Gastroesophageal sphincter (tissue), 4 donors: ENCODE measurements around the gene SOX10. TPM values are rescaled to one million over a fixed set of nuclear protein-coding genes. Genes with fewer than 3 reads are reported as not detected.

Source experiments
- ATAC-seq: fragments of 150-250 bp; one replicate; pipeline ENCODE4 v1.9.1; 2016; ENCODE audit warnings: mild to moderate bottlenecking, moderate library complexity
- H3K27ac ChIP-seq, 4 donors: fragments of 200-600 bp; sonication (generic) in 3 of 4; 1 replicate in 3 of 4; 2 replicates in 1 of 4; pipeline ENCODE4 v1.5.1; 2016 to 2019
- H3K27me3 ChIP-seq: fragments of 200-600 bp; sonication (generic); one replicate; pipeline ENCODE4 v1.5.1; 2019
- H3K36me3 ChIP-seq, 2 donors: fragments of 200-600 bp; sonication (generic); one replicate each; pipeline ENCODE4 v1.5.1; 2019; ENCODE audit warnings: control low read depth in 1 of 2
- H3K4me1 ChIP-seq, 3 donors: fragments of 200-600 bp; sonication (generic); 1 replicate in 2 of 3; 2 replicates in 1 of 3; pipeline ENCODE4 v1.5.1; 2016 to 2019; ENCODE audit warnings: control low read depth in 2 of 3
- H3K4me3 ChIP-seq, 2 donors: fragments of 200-600 bp; sonication (generic); one replicate each; pipeline ENCODE4 v1.5.1; 2019; ENCODE audit warnings: mild to moderate bottlenecking in 1 of 2, moderate library complexity in 1 of 2
- H3K9me3 ChIP-seq, 3 donors: fragments of 200-600 bp; sonication (generic); one replicate each; pipeline ENCODE4 v1.5.1; 2017 to 2019; ENCODE audit warnings: control low read depth in 2 of 3
- CTCF ChIP-seq, 4 experiments: fragments of 200-600 bp in 2 of 4; fragments of 450-650 bp in 2 of 4; sonication (generic) in 1 of 4; IDR thresholded peaks; one replicate each; pipeline ENCODE4 v1.5.1; 2017 to 2019; ENCODE audit warnings: antibody characterized with exemption in 4 of 4, mild to moderate bottlenecking in 2 of 4, moderate library complexity in 2 of 4
- EP300 ChIP-seq: sonication (generic); formaldehyde crosslinking; IDR thresholded peaks from one replicate; pipeline ENCODE4 v1.6.1; 2017; ENCODE audit warnings: antibody characterized with exemption, mild to moderate bottlenecking
- POLR2A ChIP-seq, 2 donors: fragments of 450-650 bp; IDR thresholded peaks; one replicate each; pipeline ENCODE4 v1.6.1; 2017; ENCODE audit warnings: antibody characterized with exemption in 2 of 2, mild to moderate bottlenecking in 2 of 2, moderate library complexity in 1 of 2
- POLR2AphosphoS5 ChIP-seq: sonication (generic); formaldehyde crosslinking; IDR thresholded peaks from one replicate; pipeline ENCODE4 v1.6.1; 2017; ENCODE audit warnings: antibody characterized with exemption
- WGBS, 2 donors: methylation state at CpG; one replicate each; pipeline ENCODE4 v1.1.5; 2018; ENCODE audit warnings: low coverage in 1 of 2; 5-methylcytosine and 5-hydroxymethylcytosine counted together
- total RNA-seq, 4 donors: library from RNA; depleted of rRNA; stranded (reverse); fragments of >200 nt; gene quantifications; one replicate each; pipeline ENCODE4 v1.1.0, GENCODE V29; 2016

SOX10 gene
- total RNA-seq, 4 donors from 2014 or later = 6.9 to 16.0 (median 9.2) TPM

GRCh38 chr22:37973271-37974170, 10.8 kb downstream of the SOX10 start:
- Histone ChIP-seq H3K4me3 (no peak overlapping the region), H3K27ac (no peak overlapping the region), H3K36me3 (peaks cover 0 to 79% of the 10 kb centered on the region in 2 donors), H3K9me3 (no peaks in the 10 kb centered on the region), H3K27me3 (no peaks in the 10 kb centered on the region), H3K4me1 (no peaks in the 10 kb centered on the region)
- 70% methylated on average over 5 of the region's 33 CpGs; no CpG with 5 or more reads in 1 of the 2 donors for WGBS, 2 donors
- TF ChIP-seq EP300 (no peak), POLR2AphosphoS5 (no peak)
- ATAC-seq = no peak

- peaks cover 0 to 79% of the 10 kb centered on the region in 2 donors for H3K36me3 ChIP-seq
- TF ChIP-seq POLR2AphosphoS5 (no peak), POLR2A (IDR thresholded peaks at IDR 0.05) (no peak), EP300 (no peak), CTCF (IDR thresholded peaks at IDR 0.05) (no peak)
- 33 to 37% methylated on average over 1 to 2 of the region's 3 CpGs for WGBS, 2 donors
Observed at GRCh38 chr22:37972527-37972926, 11.8 kb downstream of the SOX10 start.

GRCh38 chr22:37971475-37972434, 12.6 kb downstream of the SOX10 start:
- H3K4me1 ChIP-seq = peaks cover 0 to 7% (median 0%) of the 10 kb centered on the region in 3 donors

More at GRCh38 chr22:37972527-37972926, 11.8 kb downstream of the SOX10 start:
- Histone ChIP-seq H3K9me3 (no peaks in the 10 kb centered on the region), H3K4me3 (no peak overlapping the region), H3K27ac (no peak overlapping the region), H3K27me3 (no peaks in the 10 kb centered on the region), H3K4me1 (peaks cover 0 to 6% (median 0%) of the 10 kb centered on the region in 3 donors)
- no peak for ATAC-seq

GRCh38 chr22:37970864-37971263, 13.5 kb downstream of the SOX10 start:
- Histone ChIP-seq H3K36me3 (peaks cover 0 to 81% of the 10 kb centered on the region in 2 donors), H3K9me3 (no peaks in the 10 kb centered on the region), H3K4me3 (no peak overlapping the region), H3K27ac (no peak overlapping the region), H3K27me3 (no peaks in the 10 kb centered on the region), H3K4me1 (peaks cover 0 to 14% (median 0%) of the 10 kb centered on the region in 3 donors)
- TF ChIP-seq POLR2A (IDR thresholded peaks at IDR 0.05) (no peak), EP300 (no peak), CTCF (IDR thresholded peaks at IDR 0.05) (no peak), POLR2AphosphoS5 (no peak)
- ATAC-seq = no peak
- 81 to 95% methylated on average over 3 to 4 of the region's 4 CpGs for WGBS, 2 donors

More at GRCh38 chr22:37971475-37972434, 12.6 kb downstream of the SOX10 start:
- no peaks in the 10 kb centered on the region for H3K27me3 ChIP-seq
- ATAC-seq = peak; percentile 22
- 49 to 92% methylated on average over 1 to 2 of the region's 7 CpGs for WGBS, 2 donors
- H3K27ac ChIP-seq = no peak overlapping the region
- no peaks in the 10 kb centered on the region for H3K9me3 ChIP-seq
- TF ChIP-seq POLR2AphosphoS5 (no peak), EP300 (no peak), POLR2A (IDR thresholded peaks at IDR 0.05) (no peak), CTCF (IDR thresholded peaks at IDR 0.05) (no peak)
- H3K4me3 ChIP-seq = no peak overlapping the region
- H3K36me3 ChIP-seq = peaks cover 0 to 81% of the 10 kb centered on the region in 2 donors
